ENCODE measurements around the gene GOLGA5.

GRCh38 chr14:92877757-92878431, 83.8 kb downstream of the GOLGA5 start:
- TF ChIP-seq CTCF (IDR thresholded peaks at IDR 0.05; ENCODE audit: borderline replicate concordance, extremely low read depth, low read length, poor library complexity, severe bottlenecking) (no peak), EZH2 (IDR thresholded peaks at IDR 0.05; ENCODE audit: borderline replicate concordance, low read depth, low read length, severe bottlenecking) (no peak)
